ENCODE results near the gene DCDC1.
A peak's percentile ranks its signal among the peaks of the same experiment; 100 is the strongest.

The DCDC1 gene, protein sequence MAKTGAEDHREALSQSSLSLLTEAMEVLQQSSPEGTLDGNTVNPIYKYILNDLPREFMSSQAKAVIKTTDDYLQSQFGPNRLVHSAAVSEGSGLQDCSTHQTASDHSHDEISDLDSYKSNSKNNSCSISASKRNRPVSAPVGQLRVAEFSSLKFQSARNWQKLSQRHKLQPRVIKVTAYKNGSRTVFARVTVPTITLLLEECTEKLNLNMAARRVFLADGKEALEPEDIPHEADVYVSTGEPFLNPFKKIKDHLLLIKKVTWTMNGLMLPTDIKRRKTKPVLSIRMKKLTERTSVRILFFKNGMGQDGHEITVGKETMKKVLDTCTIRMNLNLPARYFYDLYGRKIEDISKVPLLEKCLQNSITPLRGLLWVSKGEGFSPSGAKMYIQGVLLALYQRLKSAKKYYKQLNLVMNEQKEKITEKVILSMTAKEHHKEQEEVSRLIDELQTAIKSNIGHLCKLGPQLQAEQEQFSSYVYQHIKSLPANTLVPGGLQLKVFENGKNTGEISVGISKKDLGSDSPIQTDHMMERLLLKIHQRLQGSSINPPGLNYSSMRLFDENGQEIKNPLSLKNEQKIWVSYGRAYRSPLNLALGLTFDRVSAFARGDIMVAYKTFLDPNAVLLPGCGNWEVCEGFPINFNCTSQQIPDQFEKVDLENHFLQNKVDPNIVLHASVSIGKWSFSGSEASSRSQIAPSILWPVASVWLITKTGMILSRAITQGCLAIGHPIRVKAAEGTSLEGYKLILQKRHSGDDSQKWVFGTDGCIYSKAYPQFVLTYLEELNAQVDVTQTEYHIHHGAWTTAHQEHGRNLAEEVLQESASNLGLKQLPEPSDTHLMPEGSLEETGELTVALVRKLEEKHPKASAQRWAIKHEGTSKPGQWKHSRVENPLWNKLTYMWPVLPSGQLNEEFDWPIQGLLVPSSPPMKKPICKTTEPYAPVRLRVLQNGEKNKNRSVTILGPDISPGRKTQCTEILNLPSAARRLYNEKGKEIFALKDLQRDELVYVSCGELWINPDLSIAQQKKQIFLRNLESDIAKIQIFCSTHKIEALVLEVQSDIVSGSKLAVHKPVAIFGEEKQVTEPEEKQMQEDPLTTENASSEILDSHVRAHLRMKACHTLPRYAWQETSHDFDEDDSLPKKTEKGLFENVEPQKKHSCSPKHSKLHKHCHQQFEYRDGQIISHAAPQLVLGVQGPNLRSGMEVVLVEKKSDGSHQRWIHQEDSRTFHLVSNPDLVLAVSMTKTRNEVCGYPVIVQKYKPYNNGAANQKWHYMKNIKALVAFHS (N-terminal part only)

DNA sequence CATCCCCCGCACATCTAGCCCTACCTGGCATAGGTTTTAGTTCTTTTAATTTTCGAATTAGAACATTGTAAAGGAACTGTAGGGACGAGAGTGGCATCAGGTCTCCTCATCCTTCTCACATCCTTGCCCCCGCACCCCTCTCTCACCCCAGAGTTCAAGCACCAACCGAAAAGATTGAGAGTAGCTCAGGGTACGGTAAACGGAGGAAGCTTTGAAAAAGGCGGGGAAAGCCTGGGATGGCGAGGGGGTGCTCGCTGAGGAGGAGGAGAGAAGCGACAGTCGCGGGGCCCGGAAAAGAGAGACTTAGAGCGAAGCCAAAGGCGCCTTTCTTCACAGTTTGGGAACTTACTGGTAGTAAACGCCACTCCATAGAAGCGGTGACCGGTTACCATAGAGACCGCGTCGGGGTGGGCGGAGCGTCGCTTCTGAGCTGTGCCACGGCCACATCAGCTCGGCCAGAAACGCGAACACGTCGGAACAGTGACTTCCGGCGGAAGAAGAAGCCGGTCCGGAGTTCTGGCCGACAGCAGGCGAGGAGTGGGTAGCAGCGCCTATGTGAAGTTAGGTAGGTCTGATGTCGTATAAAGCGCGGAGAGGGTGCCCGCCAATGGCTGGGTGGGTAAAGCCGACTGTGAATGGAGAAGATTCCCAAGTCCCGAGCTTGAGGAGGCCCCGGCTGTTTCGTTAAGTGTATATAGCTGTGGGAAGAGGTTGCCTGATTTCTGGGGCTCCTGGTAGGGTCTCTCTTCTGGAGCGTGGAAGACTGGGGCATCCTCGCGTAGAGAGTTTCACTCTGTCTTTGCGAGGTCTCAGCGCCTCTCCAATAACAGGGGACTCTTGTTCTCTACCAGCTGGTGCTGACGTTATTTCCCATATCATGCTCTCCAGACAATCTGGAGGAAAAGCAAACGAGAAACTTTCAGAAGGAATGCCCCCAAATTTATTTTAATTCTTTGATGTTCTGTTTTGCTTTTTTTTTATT is at the start of gene DCDC1, which contains the start of gene DNAJC24:
Gene DCDC1, minus strand, starts transcription at position 392 of the 982 bp plus-strand sequence. CDS start 41,459 bp downstream, outside the sequence.
Gene DNAJC24, plus strand, starts transcription at position 513 of the 982 bp plus-strand sequence. CDS start 889 bp downstream, outside the sequence.
- DNase-seq, result peak; percentile 84

- DNase-seq, result no peak
Observed at GRCh38 chr11:31419138-31419537, 49.6 kb upstream of the DCDC1 start.

DNA sequence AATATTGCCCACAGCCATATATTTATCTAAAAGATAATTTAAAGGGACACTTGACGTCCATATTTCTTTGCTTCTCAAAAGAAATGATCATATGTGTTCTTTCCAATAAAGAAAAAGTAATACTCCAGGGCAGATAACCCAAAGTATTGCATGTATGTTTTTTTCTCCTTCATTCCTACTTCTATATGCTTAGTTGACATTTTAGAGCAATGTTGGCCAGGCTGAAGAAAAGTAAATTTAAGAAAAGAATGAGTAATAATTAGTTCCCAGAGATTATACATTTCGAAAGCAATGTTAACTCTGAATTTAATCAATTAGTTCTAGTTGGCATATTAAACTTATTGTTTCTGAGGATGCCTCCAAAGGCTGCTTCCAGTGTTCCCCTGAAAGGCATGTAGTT is 48.3 kb upstream of the DCDC1 start:
- DNase-seq, result no peak

- no peak for DNase-seq
Observed at GRCh38 chr11:31417357-31417756, 47.8 kb upstream of the DCDC1 start.

- DNase-seq, result no peak
Observed at GRCh38 chr11:31415435-31415834, 45.9 kb upstream of the DCDC1 start.

DNA sequence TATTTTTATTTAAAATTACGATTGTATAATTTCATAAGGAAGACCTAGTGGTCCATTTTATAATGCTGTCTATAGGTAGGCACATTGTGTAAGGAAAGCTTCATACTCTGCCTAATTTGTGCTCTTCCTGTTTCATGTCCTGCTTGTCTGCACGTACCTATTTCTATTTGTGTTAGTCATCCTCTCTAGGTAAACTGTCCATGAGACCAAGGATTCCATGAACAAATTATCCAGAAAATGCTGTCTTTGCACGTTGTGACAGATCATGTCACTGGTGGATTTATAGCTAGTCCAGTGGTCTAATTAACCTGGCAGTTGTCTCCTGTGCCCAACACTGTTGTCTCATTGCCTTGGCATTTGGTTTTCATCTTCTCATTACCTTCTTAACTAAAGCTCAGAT is 44.8 kb upstream of the DCDC1 start:
- no peak for DNase-seq

DNA sequence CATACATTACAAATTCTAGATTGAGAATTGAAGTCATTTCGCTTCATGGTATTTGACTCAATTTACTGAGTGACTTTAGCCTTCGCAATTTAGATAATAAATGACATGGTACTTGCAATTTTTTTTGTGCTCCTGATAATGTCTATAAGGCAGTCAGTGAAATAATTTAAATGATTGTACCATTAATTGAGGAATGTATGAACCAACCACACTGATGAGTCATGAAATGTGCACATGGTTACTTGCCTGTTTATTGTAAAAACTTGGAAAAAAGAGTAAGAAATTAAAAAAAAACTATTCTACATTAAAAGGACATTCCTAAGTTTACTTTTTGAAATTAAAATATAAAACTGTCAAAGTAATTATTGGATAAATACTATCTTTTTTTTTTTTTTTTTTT is 43.4 kb upstream of the DCDC1 start:
- DNase-seq, result no peak

DNA sequence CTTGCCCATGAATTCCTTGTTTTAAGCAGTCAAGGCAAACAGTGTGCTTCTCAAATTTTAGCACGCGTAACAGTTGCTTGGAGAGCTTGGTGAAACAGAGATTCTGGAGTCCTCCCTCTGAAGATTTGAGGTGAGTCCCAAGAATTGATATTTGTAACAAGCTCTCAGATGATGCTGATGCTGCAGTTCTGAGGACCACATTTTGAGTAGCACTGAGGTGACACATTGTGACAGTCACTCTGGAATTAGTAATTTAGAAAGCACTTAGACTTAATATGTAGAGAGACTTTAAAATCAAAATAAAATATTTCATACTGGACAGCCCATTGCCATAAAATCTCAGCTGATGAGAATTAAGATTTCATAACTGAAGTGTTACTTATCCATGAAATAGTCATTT is 38.7 kb upstream of the DCDC1 start:
- no peak for DNase-seq

DNA sequence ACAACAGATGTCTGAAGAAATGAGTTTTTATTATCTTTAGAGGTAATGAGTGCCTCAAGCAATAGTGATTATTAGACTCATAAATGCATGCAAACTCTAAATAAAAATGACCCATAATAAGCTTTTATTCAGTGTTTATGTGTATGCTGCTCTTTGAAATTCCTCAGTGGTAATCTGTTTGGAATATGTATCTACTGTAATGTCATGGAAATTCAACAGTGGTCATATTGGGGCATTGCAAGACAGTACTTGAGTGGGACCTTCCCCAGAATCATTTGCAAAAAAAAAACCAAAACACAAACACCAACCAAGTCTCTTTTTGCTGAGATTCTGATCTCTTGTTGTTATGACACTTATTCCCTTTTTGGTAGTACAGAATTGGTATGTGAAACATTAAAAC is 35.1 kb upstream of the DCDC1 start:
- DNase-seq, result no peak

GRCh38 chr11:31397239-31397834 is 27.8 kb upstream of the DCDC1 start:
- peak; percentile 13 for DNase-seq

DNA sequence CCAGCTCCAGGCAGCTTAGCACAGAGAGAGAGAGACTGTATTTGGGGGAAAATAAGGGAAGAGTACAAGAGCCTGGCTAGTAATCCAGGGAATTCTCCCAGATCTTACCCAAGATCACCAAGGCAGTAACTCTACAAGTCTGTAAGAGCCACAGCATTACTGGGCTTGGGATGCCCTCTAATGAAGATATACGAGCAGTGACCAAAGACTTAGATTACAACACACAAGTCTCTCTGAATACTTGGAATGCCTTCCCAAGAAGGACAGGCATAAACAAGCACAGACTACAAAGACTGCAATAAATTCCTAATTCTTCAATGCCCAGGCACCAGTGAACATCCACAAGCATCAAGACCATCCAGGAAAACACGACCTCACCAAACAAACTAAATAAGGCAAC is 17.8 kb upstream of the DCDC1 start:
- DNase-seq, result no peak

- DNase-seq, result no peak
Observed at GRCh38 chr11:31383116-31383515, 13.6 kb upstream of the DCDC1 start.

DNA sequence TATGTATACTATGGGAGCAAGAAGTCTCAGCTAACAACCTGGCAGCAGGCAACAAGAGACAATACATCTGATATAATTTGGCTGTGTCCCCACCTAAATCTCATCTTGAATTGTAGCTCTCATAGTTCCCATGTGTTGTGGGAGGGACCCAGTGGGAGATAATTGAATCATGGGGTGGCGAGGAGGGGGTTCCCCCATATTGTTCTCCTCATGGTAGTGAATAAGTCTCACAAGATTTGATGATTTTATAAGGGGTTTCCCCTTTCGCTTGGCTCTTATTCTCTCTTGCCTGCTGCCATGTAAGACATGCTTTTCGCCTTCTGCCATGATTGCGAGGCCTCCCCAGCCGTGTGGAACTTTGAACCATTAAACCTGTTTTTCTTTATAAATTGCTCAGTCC is 6.3 kb upstream of the DCDC1 start:
- DNase-seq, result no peak

- DNase-seq, result no peak
Observed at GRCh38 chr11:31366795-31367194, 2.7 kb downstream of the DCDC1 start.

GRCh38 chr11:31361743-31362142 is 7.8 kb downstream of the DCDC1 start:
- DNase-seq, result no peak

DNA sequence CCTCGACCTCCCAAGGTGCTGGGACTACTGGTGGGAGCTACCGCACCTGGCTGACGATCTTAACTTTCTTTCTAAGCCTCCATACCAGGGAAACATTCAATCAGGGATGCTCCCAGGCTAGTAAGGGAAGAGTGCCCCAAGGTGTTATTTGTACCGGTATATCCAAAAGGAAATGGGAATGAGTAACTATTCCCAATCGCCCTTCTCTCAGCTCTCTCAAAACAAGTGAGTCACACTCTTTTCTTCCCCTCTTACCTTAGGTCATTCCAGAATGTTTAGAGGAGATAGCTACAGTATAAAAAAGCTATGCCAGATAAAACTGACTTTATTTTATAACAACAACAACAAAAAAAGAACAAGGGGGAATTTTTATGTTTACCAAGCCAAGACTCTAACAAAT is 13.7 kb downstream of the DCDC1 start:
- DNase-seq, result no peak

- no peak for DNase-seq
Observed at GRCh38 chr11:31355131-31355530, 14.4 kb downstream of the DCDC1 start.

DNA sequence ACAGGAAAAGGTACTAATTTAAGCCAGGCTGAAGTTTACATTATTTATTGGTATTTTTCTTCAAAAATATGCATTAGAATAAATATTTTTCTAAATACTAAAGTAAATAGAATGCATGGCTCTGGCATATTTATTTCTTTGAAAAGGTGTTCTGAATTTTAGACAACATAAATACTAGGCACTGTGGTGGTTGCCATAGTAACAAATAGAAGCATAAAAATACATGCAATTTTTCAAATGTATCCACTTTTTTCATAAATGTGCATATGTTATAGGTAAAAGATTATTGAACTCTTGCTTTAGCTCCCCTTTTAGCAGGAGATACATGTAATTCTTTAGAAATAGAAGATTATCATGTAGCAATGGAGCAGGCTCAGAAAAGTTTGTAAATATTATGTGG is 18.4 kb downstream of the DCDC1 start:
- no peak for DNase-seq

GRCh38 chr11:31340903-31341572 is 28.5 kb downstream of the DCDC1 start:
- DNase-seq, result no peak

DNA sequence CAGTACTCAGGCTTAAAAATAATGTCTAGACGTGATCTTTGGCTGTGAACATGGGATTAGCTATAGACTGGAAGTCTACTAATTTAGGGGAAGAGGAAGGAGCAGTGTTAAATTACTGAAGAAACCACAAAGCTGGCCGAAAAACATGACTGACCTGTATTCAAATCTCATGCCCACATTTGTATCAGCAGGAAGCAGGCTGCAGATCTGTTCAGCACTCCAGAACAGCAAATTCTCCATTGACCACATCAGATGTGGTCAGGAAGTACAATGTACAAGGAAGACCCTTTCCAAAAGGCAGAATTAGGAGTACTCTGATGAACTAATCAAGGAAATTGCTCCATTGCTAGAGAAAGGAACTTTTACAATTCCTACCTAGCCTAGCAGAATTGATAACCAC is 31.7 kb downstream of the DCDC1 start:
- no peak for DNase-seq

DNA sequence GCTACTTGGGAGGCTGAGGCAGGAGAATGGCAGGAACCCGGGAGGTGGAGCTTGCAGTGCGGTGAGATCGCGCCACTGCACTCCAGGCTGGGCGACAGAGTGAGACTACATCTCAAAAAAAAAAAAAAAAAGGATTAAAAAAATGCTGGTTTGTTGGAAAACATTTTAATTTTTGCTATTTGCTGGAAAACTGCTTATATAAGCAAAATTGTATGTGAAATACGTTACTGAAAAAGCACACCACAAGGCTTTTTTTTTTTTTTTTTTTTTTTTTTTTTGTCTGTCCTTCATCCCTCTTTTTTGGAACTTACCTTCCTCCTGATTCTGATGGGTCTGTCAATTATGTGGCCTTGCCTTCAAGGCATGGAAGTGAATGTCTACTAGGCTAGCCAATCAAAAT is 40.8 kb downstream of the DCDC1 start:
- no peak for DNase-seq
